GM18498 (cell line): Measurements from ENCODE around the gene ALDOA.

ENCODE experiments used
- ATAC-seq: cut with Tn5 transposase; IDR thresholded peaks from one replicate; pipeline ENCODE4 v1.9.1; 2021; ENCODE audit warnings: mild to moderate bottlenecking, moderate library complexity; ENCODE audit not compliant: unreplicated experiment

Gene ALDOA

GRCh38 chr16:30068750-30069610 is 3.4 kb downstream of the ALDOA start:
- ATAC-seq: no peak

- no peak for ATAC-seq
These were observed 4.3 kb downstream of the ALDOA start for GRCh38 chr16:30069611-30070462.

- ATAC-seq: no peak
These were observed 4.9 kb downstream of the ALDOA start for GRCh38 chr16:30070490-30070889.

GRCh38 chr16:30075503-30076275 is 10.1 kb downstream of the ALDOA start, which contains the start of gene PPP4C:
TSS of gene PPP4C (plus strand) at chr16:30075994. CDS start at chr16:30076378, 384 bp downstream.
- ATAC-seq: peak; percentile 77

- ATAC-seq: peak; percentile 36
These were observed 10.8 kb downstream of the ALDOA start for GRCh38 chr16:30076276-30076791.

GRCh38 chr16:30077656-30078055 is 12.1 kb downstream of the ALDOA start:
- no peak for ATAC-seq

- no peak for ATAC-seq
These were observed 13.2 kb downstream of the ALDOA start for GRCh38 chr16:30078744-30079143.

GRCh38 chr16:30079480-30079879 is 13.9 kb downstream of the ALDOA start:
- ATAC-seq: no peak

GRCh38 chr16:30082545-30083090 is 17.1 kb downstream of the ALDOA start:
- no peak for ATAC-seq

- ATAC-seq: no peak
These were observed 17.9 kb downstream of the ALDOA start for GRCh38 chr16:30083216-30084055.

- ATAC-seq: no peak
These were observed 18.7 kb downstream of the ALDOA start for GRCh38 chr16:30084096-30084815.

GRCh38 chr16:30084816-30085159 is 19.2 kb downstream of the ALDOA start:
- ATAC-seq: no peak

- no peak for ATAC-seq
These were observed 19.7 kb downstream of the ALDOA start for GRCh38 chr16:30085247-30085646.

GRCh38 chr16:30085820-30086219 is 20.3 kb downstream of the ALDOA start:
- ATAC-seq: no peak

GRCh38 chr16:30086291-30087140 is 21.0 kb downstream of the ALDOA start:
- ATAC-seq: no peak

GRCh38 chr16:30087181-30087898 is 21.8 kb downstream of the ALDOA start:
- no peak for ATAC-seq

- ATAC-seq: no peak
These were observed 22.8 kb downstream of the ALDOA start for GRCh38 chr16:30088237-30088831.
